Measurements from ENCODE around the gene SPAG6.
A peak's percentile ranks its signal among the peaks of the same experiment; 100 is the strongest.
"Not testable (repeated sequence)": the region's sequence is repeated elsewhere in the genome, so short reads cannot be mapped to it uniquely, and the experiment has no call there.

The SPAG6 gene

GRCh38 chr10:22345301-22346095 is at the start of gene SPAG6:
Gene SPAG6 (plus strand): TSS chr10:22345496. CDS start chr10:22345612, 116 bp downstream.
- DNase-seq (ENCODE audit: low read depth in 2 of 2): peak in 1 of 2 donors; percentile 36

- DNase-seq (ENCODE audit: low read depth in 2 of 2): no peak
Measured at GRCh38 chr10:22301193-22301592, 44.1 kb upstream of the SPAG6 start.

GRCh38 chr10:22303461-22303860 is 41.8 kb upstream of the SPAG6 start:
- DNase-seq (ENCODE audit: low read depth in 2 of 2): no peak

GRCh38 chr10:22305721-22306120 is 39.6 kb upstream of the SPAG6 start:
- DNase-seq (ENCODE audit: low read depth in 2 of 2): no peak

- no peak for DNase-seq (ENCODE audit: low read depth in 2 of 2)
Measured at GRCh38 chr10:22308390-22308789, 36.9 kb upstream of the SPAG6 start.

GRCh38 chr10:22309180-22310000 is 35.9 kb upstream of the SPAG6 start:
- DNase-seq (ENCODE audit: low read depth in 2 of 2): no peak

GRCh38 chr10:22310012-22310411 is 35.3 kb upstream of the SPAG6 start:
- DNase-seq (ENCODE audit: low read depth in 2 of 2): not testable (repeated sequence)

- DNase-seq (ENCODE audit: low read depth in 2 of 2): no peak
Measured at GRCh38 chr10:22310928-22311327, 34.4 kb upstream of the SPAG6 start.

- DNase-seq (ENCODE audit: low read depth in 2 of 2): no peak
Measured at GRCh38 chr10:22314852-22315251, 30.4 kb upstream of the SPAG6 start.

GRCh38 chr10:22315455-22316285 is 29.6 kb upstream of the SPAG6 start:
- no peak for DNase-seq (ENCODE audit: low read depth in 2 of 2)

- DNase-seq (ENCODE audit: low read depth in 2 of 2): peak; percentile 58 to 71
Measured at GRCh38 chr10:22316286-22317075, 28.8 kb upstream of the SPAG6 start, which contains the start of gene COMMD3. Gene COMMD3 (plus strand): TSS chr10:22316388. CDS start chr10:22316418, 30 bp downstream.

GRCh38 chr10:22317076-22317370 is 28.3 kb upstream of the SPAG6 start:
- DNase-seq (ENCODE audit: low read depth in 2 of 2): no peak

GRCh38 chr10:22317771-22318565 is 27.3 kb upstream of the SPAG6 start:
- no peak for DNase-seq (ENCODE audit: low read depth in 2 of 2)

- DNase-seq (ENCODE audit: low read depth in 2 of 2): no peak
Measured at GRCh38 chr10:22318772-22319171, 26.5 kb upstream of the SPAG6 start.

GRCh38 chr10:22319547-22319979 is 25.7 kb upstream of the SPAG6 start:
- no peak for DNase-seq (ENCODE audit: low read depth in 2 of 2)

GRCh38 chr10:22319980-22320558 is 25.2 kb upstream of the SPAG6 start:
- DNase-seq (ENCODE audit: low read depth in 2 of 2): no peak

- peak; percentile 54 to 63 for DNase-seq (ENCODE audit: low read depth in 2 of 2)
Measured at GRCh38 chr10:22320591-22321155, 24.6 kb upstream of the SPAG6 start, which contains the start of gene BMI1. Gene BMI1 (plus strand): TSS chr10:22321099. CDS start chr10:22326450, 5,351 bp downstream.

GRCh38 chr10:22321156-22321923 is 24.0 kb upstream of the SPAG6 start:
- DNase-seq (ENCODE audit: low read depth in 2 of 2): peak in 1 of 2 donors; percentile 72

Measured in stimulated activated CD8-positive, alpha-beta memory T cell treated with anti-CD3 and anti-CD28 coated beads, Interleukin-7, amount 100 ng/mL, for 4 hours (primary cell).